ENCODE measurements around the gene SUPT3H. TPM values are rescaled to one million over a fixed set of nuclear protein-coding genes. Genes with fewer than 3 reads are reported as not detected.

SUPT3H gene
- total and polyA plus RNA-seq, 2 of the 13 experiments (the other 11 are each of a cell fraction or from before 2014, with no cell fraction given), result 11.9 to 36.1 TPM

DNA sequence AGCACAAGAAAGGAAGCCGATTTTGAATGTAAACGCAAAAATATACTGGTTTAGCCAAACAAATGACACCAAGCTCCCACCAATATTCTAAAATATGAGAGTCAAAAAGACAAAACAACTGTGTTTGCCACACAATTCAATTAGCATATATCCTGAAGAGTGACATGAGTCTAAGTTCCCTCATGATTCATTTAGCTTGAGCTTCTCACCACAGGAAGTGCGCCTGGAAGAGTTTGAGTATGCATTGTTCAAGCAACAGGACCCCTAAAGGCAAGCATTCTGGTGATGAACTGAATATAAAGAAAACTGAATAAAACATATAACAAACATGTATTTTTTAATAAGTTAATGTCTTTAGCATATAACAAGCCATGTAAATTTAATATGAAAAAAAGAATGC, 164.8 kb downstream of the SUPT3H start (continued):
- TF ChIP-seq, protein P1, sequence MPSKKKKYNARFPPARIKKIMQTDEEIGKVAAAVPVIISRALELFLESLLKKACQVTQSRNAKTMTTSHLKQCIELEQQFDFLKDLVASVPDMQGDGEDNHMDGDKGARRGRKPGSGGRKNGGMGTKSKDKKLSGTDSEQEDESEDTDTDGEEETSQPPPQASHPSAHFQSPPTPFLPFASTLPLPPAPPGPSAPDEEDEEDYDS (CRISPR knock-in tag; IDR thresholded peaks at IDR 0.05), result no peak
- TF ChIP-seq ZNF83 (CRISPR knock-in tag; IDR thresholded peaks at IDR 0.05; ENCODE audit: borderline replicate concordance), result no peak
- TF ChIP-seq, protein P2, sequence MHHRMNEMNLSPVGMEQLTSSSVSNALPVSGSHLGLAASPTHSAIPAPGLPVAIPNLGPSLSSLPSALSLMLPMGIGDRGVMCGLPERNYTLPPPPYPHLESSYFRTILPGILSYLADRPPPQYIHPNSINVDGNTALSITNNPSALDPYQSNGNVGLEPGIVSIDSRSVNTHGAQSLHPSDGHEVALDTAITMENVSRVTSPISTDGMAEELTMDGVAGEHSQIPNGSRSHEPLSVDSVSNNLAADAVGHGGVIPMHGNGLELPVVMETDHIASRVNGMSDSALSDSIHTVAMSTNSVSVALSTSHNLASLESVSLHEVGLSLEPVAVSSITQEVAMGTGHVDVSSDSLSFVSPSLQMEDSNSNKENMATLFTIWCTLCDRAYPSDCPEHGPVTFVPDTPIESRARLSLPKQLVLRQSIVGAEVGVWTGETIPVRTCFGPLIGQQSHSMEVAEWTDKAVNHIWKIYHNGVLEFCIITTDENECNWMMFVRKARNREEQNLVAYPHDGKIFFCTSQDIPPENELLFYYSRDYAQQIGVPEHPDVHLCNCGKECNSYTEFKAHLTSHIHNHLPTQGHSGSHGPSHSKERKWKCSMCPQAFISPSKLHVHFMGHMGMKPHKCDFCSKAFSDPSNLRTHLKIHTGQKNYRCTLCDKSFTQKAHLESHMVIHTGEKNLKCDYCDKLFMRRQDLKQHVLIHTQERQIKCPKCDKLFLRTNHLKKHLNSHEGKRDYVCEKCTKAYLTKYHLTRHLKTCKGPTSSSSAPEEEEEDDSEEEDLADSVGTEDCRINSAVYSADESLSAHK (CRISPR knock-in tag; IDR thresholded peaks at IDR 0.05; ENCODE audit: borderline replicate concordance), result no peak

DNA sequence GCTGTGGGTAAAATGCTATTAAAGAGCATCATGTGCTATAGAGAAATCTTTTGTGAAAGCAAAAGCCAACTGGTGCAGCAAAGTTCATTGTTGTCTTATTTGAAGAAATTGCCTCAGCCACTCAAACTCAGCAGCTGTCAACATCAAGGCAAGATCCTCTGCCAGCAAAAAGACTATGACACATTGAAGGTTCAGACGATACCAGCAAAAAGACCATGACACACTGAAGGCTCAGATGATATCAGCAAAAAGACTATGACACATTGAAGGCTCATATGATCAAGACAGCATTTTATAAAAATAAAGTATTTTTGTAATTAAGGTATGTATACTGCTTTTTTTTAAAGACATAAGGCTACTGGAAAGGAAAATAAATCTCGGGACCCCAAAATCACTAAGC, 168.0 kb downstream of the SUPT3H start:
- no peak overlapping the region for H3K4me2 ChIP-seq (ENCODE audit: low read depth, low read length)
- intact Hi-C loops (cut with micrococcal nuclease; ENCODE audit: unreplicated experiment) (no loop called here), in situ Hi-C loops (cut with HindIII; ENCODE audit: extremely low pct_ligation_motif_present, low pct_unique_long_range_greater_than_20kb) (no loop called here)
- DNase-seq (ENCODE audit: low spot score) (no peak), ATAC-seq (no peak), FAIRE-seq (no peak)
- no peak overlapping the region for H3K9ac ChIP-seq (ENCODE audit: insufficient read depth, low read depth, low read length)
- no peak overlapping the region for H3K27ac ChIP-seq (ENCODE audit: extremely low read length, insufficient read depth, low read length)
- WGBS (ENCODE audit: low lambda C conversion rate), result 91% methylated on average over 2 of the region's 2 CpGs
- peaks cover 12% of the 10 kb centered on the region for H3K9me3 ChIP-seq (ENCODE audit: low read length)
- CTCF ChIA-PET (ENCODE audit: low intra/inter-chr PET ratio, low total read pairs), result no interaction called here
- H2AFZ ChIP-seq (ENCODE audit: low read length), result no peak overlapping the region
- BruUV-seq (replicated peaks), result no TSS peak
- H3K27me3 ChIP-seq (ENCODE audit: control insufficient read depth in 1 of 2, insufficient read depth in 2 of 2, low read length in 2 of 2), result no peaks in the 10 kb centered on the region
- POLR2A ChIA-PET, result no interaction called here
- TF ChIP-seq PCBP2 (optimal IDR thresholded peaks at IDR 0.05; ENCODE audit: low read depth, low read length, poor library complexity, severe bottlenecking), result no peak
- TF ChIP-seq, protein P3, sequence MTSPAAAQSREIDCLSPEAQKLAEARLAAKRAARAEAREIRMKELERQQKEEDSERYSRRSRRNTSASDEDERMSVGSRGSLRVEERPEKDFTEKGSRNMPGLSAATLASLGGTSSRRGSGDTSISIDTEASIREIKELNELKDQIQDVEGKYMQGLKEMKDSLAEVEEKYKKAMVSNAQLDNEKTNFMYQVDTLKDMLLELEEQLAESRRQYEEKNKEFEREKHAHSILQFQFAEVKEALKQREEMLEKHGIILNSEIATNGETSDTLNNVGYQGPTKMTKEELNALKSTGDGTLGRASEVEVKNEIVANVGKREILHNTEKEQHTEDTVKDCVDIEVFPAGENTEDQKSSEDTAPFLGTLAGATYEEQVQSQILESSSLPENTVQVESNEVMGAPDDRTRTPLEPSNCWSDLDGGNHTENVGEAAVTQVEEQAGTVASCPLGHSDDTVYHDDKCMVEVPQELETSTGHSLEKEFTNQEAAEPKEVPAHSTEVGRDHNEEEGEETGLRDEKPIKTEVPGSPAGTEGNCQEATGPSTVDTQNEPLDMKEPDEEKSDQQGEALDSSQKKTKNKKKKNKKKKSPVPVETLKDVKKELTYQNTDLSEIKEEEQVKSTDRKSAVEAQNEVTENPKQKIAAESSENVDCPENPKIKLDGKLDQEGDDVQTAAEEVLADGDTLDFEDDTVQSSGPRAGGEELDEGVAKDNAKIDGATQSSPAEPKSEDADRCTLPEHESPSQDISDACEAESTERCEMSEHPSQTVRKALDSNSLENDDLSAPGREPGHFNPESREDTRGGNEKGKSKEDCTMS (CRISPR knock-in tag; conservative IDR thresholded peaks at IDR 0.05), result no peak
- TF ChIP-seq FOXP4 (CRISPR knock-in tag; IDR thresholded peaks at IDR 0.05), result no peak
- no peak for TF ChIP-seq PBX2 (CRISPR knock-in tag; IDR thresholded peaks at IDR 0.05)
- no peaks in the 10 kb centered on the region for H3K79me2 ChIP-seq (ENCODE audit: insufficient read depth, low read length)
- no peaks in the 10 kb centered on the region for H4K20me1 ChIP-seq (ENCODE audit: insufficient read depth, low read length)
- peaks cover 20% of the 10 kb centered on the region for H3K4me1 ChIP-seq (ENCODE audit: insufficient read depth, low read length)
- H3K4me3 ChIP-seq (replicated peaks in 1 of 3; ENCODE audit: insufficient read depth in 1 of 3, low read depth in 2 of 3, low read length in 3 of 3), result no peak overlapping the region
- no peaks in the 10 kb centered on the region for H3K36me3 ChIP-seq (replicated peaks in 1 of 2; ENCODE audit: control insufficient read depth in 1 of 2, insufficient read depth in 2 of 2, low read length in 2 of 2)

All from HepG2 (cell line).